Loucy (cell line): Measurements from ENCODE around the gene MRPS23.

Source experiments
- H2AFZ ChIP-seq: fragments of 200-600 bp; sonication (generic); 2 replicates; pipeline ENCODE4 v1.6.0; 2016; ENCODE audit warnings: antibody characterized with exemption, mild to moderate bottlenecking, low read length, moderate library complexity
- H3F3A ChIP-seq: fragments of 200-600 bp; 2 replicates; pipeline ENCODE4 v1.6.0; 2016; ENCODE audit warnings: antibody characterized with exemption, low read depth, mild to moderate bottlenecking
- H3K27me3 ChIP-seq: fragments of 200-600 bp; sonication (generic); 2 replicates; pipeline ENCODE4 v1.6.1; 2014; ENCODE audit warnings: low read length, mild to moderate bottlenecking; ENCODE audit not compliant: insufficient read depth, poor library complexity, severe bottlenecking
- H3K36me3 ChIP-seq: fragments of 200-600 bp; sonication (generic); 2 replicates; pipeline ENCODE4 v1.6.1; 2016; ENCODE audit warnings: low read length; ENCODE audit not compliant: insufficient read depth
- H3K4me1 ChIP-seq: fragments of 200-600 bp; sonication (generic); 2 replicates; pipeline ENCODE4 v1.5.1; 2014; ENCODE audit warnings: low read length, mild to moderate bottlenecking; ENCODE audit not compliant: insufficient read depth, poor library complexity, severe bottlenecking
- H3K4me2 ChIP-seq: fragments of 200-600 bp; sonication (generic); 2 replicates; pipeline ENCODE4 v1.6.0; 2014; ENCODE audit warnings: antibody characterized with exemption, low read length, low read depth, mild to moderate bottlenecking; ENCODE audit not compliant: poor library complexity, severe bottlenecking
- H3K4me3 ChIP-seq: fragments of 200-600 bp; sonication (generic); 2 replicates; pipeline ENCODE4 v1.5.1; 2014; ENCODE audit warnings: low read length, mild to moderate bottlenecking, mixed read lengths; ENCODE audit not compliant: poor library complexity, severe bottlenecking
- H3K79me2 ChIP-seq: fragments of 200-600 bp; sonication (generic); 2 replicates; pipeline ENCODE4 v1.6.1; 2014; ENCODE audit warnings: low read length; ENCODE audit not compliant: insufficient read depth
- H3K9ac ChIP-seq: fragments of 200-600 bp; sonication (generic); 2 replicates; pipeline ENCODE4 v1.6.0; 2014; ENCODE audit warnings: mild to moderate bottlenecking, low read depth, low read length, moderate library complexity; ENCODE audit not compliant: poor library complexity, severe bottlenecking
- H3K9me2 ChIP-seq: fragments of 200-600 bp; sonication (generic); replicated peaks from 2 replicates; pipeline ENCODE4 v1.6.1; 2016; ENCODE audit warnings: low read depth, low read length, mixed read lengths
- H3K9me3 ChIP-seq: fragments of 200-600 bp; sonication (generic); 2 replicates; pipeline ENCODE4 v1.6.1; 2014; ENCODE audit warnings: mild to moderate bottlenecking, antibody characterized with exemption, low read length, low read depth; ENCODE audit not compliant: insufficient read depth
- H4K20me1 ChIP-seq: fragments of 200-600 bp; sonication (generic); 2 replicates; pipeline ENCODE4 v1.6.0; 2014; ENCODE audit warnings: antibody characterized with exemption, low read length, mild to moderate bottlenecking; ENCODE audit not compliant: insufficient read depth, poor library complexity, severe bottlenecking
- CTCF ChIP-seq: fragments of 200-600 bp; sonication (generic); conservative IDR thresholded peaks from 2 replicates; pipeline ENCODE4 v1.5.1; 2014; ENCODE audit warnings: mild to moderate bottlenecking, antibody characterized with exemption, low read length
- EZH2phosphoT487 ChIP-seq: fragments of 200-600 bp; IDR thresholded peaks from 2 replicates; pipeline ENCODE4 v1.6.1; 2018; ENCODE audit warnings: antibody characterized with exemption, mild to moderate bottlenecking, moderate library complexity, borderline replicate concordance

The MRPS23 gene

DNA sequence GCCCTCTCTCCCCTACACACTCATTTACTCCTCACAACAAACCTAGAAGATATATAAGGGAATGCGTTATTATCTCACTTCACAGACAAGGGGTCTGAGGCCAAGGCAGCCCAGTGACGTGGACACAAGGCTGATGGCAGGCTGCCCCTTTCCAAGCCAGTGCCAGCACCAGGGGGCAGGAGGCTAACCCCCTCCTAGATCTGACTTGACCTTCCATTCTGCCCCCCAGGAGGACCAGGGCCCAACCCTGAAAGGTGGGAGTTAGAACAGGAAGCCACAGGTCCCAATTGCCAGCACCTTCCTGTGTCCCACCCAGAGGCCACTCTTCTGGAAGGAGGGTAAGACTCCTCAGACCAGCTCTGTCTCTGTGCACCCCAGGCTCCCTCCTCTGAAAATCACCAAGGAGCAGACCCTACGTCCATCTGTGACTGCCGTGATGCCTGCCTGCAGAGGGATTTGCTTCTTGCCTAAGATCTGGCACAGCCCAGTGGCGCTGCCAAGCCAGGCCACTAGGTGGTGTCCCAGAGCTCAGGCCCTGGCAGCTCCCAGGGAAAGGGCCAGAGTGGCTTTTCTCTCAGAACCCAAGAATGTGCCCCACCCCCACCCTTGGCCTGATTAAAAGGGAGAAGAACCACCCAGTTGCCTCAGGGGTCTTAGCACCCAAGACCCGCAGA, 42.4 kb upstream of the MRPS23 start:
- H3K9ac ChIP-seq: no peak overlapping the region
- no peak overlapping the region for H3K4me2 ChIP-seq
- no peak overlapping the region for H3K4me3 ChIP-seq
- H3F3A ChIP-seq: no peaks in the 10 kb centered on the region
- H2AFZ ChIP-seq: no peak overlapping the region
- no peaks in the 10 kb centered on the region for H3K9me2 ChIP-seq
- peaks cover 16% of the 10 kb centered on the region for H3K4me1 ChIP-seq
- no peaks in the 10 kb centered on the region for H4K20me1 ChIP-seq
- H3K9me3 ChIP-seq: no peaks in the 10 kb centered on the region
- peak; percentile 98 for TF ChIP-seq CTCF
- no peak for TF ChIP-seq EZH2phosphoT487
- no peaks in the 10 kb centered on the region for H3K36me3 ChIP-seq
- H3K27me3 ChIP-seq: no peaks in the 10 kb centered on the region
- no peaks in the 10 kb centered on the region for H3K79me2 ChIP-seq

DNA sequence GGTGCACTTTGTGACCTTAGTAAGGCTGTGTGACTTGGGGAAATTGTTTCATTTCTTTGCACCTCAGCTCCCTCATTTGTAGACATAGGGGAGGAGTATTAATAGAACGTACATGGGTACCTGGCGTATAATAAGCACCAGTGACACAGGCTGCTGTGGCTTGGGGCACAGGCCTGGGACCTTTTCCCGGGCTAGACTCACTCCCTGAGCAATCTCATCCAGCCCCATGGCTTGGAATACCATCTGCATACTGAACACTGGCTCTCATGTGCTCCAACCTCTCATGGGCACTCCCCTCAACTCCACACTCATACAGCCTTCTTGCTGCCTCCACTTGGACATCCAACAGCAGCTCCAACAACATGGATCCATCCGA, 41.0 kb upstream of the MRPS23 start:
- no peaks in the 10 kb centered on the region for H3K9me2 ChIP-seq
- no peaks in the 10 kb centered on the region for H3K36me3 ChIP-seq
- peaks cover 16% of the 10 kb centered on the region for H3K4me1 ChIP-seq
- no peak for TF ChIP-seq CTCF
- TF ChIP-seq EZH2phosphoT487: no peak
- no peak overlapping the region for H3K4me2 ChIP-seq
- H4K20me1 ChIP-seq: no peaks in the 10 kb centered on the region
- H3K9me3 ChIP-seq: no peaks in the 10 kb centered on the region
- no peaks in the 10 kb centered on the region for H3K27me3 ChIP-seq
- no peak overlapping the region for H3K9ac ChIP-seq
- H3K79me2 ChIP-seq: no peaks in the 10 kb centered on the region
- H3K4me3 ChIP-seq: no peak overlapping the region
- no peak overlapping the region for H2AFZ ChIP-seq
- H3F3A ChIP-seq: no peaks in the 10 kb centered on the region

GRCh38 chr17:57889892-57890856, 40.3 kb upstream of the MRPS23 start:
- TF ChIP-seq CTCF (no peak), EZH2phosphoT487 (no peak)
- no peak overlapping the region for H3K4me3 ChIP-seq
- H3K79me2 ChIP-seq: no peaks in the 10 kb centered on the region
- no peaks in the 10 kb centered on the region for H3K9me2 ChIP-seq
- no peaks in the 10 kb centered on the region for H3K9me3 ChIP-seq
- no peaks in the 10 kb centered on the region for H3K27me3 ChIP-seq
- H3K4me1 ChIP-seq: peaks cover 16% of the 10 kb centered on the region
- H3K4me2 ChIP-seq: no peak overlapping the region
- H3K9ac ChIP-seq: no peak overlapping the region
- no peaks in the 10 kb centered on the region for H3F3A ChIP-seq
- no peaks in the 10 kb centered on the region for H3K36me3 ChIP-seq
- no peaks in the 10 kb centered on the region for H4K20me1 ChIP-seq
- no peak overlapping the region for H2AFZ ChIP-seq
